Stimulated activated CD8-positive, alpha-beta memory T cell treated with anti-CD3 and anti-CD28 coated beads, Interleukin-2, amount 100 ng/mL, for 1 hour (primary cell): ENCODE data around the gene ZNF513.
"Not testable (repeated sequence)": the region's sequence is repeated elsewhere in the genome, so short reads cannot be mapped to it uniquely, and the experiment has no call there.

Experiments
- DNase-seq, 2 donors: peaks; one replicate each; pipeline ENCODE4 v3.0.0-alpha.2; 2020; ENCODE audit warnings: low read depth in 2 of 2

ZNF513 gene

GRCh38 chr2:27356056-27356381, 24.5 kb downstream of the ZNF513 start:
- DNase-seq, result no peak

GRCh38 chr2:27354597-27354927, 26.0 kb downstream of the ZNF513 start:
- no peak for DNase-seq

- no peak for DNase-seq
Observed at GRCh38 chr2:27353762-27354596, 26.6 kb downstream of the ZNF513 start.

DNA sequence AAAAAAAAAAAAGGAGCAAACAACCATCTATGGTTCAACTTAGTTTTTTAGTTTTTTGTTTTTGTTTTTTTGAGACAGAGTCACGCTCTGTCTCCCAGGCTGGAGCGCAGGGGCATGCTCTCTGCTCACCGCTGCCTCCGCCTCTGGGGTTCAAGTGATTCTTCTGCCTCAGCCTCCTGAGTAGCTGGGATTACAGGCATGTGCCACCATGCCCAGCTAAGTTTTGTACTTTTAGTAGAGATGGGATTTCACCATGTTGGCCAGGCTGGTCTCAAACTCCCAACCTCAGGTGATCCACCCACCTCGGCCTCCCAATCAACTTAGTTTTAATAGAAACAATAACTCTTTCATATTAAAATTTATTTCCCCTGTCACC, 27.2 kb downstream of the ZNF513 start:
- not testable (repeated sequence) for DNase-seq

GRCh38 chr2:27351802-27352598, 28.5 kb downstream of the ZNF513 start:
- DNase-seq, result no peak

GRCh38 chr2:27350106-27350693, 30.3 kb downstream of the ZNF513 start:
- no peak for DNase-seq

DNA sequence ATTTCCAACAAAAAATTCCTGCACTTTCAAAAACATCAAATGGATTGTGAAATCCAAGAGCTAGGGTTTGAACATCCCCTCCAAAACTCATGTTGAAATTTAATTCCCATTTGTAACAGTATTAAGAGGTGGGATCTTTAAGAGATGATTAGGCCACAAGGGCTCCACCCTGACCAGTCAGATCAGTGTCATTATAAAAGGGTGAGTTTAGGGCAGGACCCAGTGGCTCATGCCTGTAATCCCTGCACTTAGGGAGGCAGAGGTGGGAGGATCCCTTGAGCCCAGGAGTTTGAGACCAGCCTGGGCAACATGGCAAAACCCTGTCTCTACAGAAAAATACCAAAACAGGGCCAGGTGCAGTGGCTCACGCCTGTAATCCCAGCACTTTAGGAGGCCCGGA, 32.9 kb downstream of the ZNF513 start:
- no peak for DNase-seq

DNA sequence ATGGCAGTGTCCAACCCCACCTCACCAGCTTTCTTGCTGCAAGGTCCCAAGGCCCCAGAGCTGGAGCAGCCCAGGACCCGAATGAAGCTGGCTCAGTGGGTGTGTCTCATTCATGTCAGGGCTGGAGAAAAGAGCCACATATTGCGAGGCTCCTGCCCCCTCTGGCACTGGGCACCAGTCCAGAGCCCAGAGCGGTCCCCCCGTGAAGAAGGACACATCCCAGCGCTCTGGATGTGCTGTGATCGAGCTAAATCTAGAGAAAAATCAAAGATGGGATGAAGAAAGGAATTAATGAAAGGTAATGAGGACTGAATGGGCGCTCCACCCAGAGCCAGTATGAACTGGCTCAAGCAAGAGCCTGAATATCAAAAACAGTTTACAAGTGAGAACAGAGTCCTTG, 44.4 kb downstream of the ZNF513 start:
- DNase-seq, result no peak

GRCh38 chr2:27335311-27335710, 45.2 kb downstream of the ZNF513 start:
- DNase-seq, result no peak
